Loucy (cell line): ENCODE results near the gene IL11RA.

Experiments used
- H2AFZ ChIP-seq: fragments of 200-600 bp; sonication (generic); 2 replicates; pipeline ENCODE4 v1.6.0; 2016; ENCODE audit warnings: antibody characterized with exemption, mild to moderate bottlenecking, low read length, moderate library complexity
- H3F3A ChIP-seq: fragments of 200-600 bp; 2 replicates; pipeline ENCODE4 v1.6.0; 2016; ENCODE audit warnings: antibody characterized with exemption, low read depth, mild to moderate bottlenecking
- H3K27me3 ChIP-seq: fragments of 200-600 bp; sonication (generic); 2 replicates; pipeline ENCODE4 v1.6.1; 2014; ENCODE audit warnings: low read length, mild to moderate bottlenecking; ENCODE audit not compliant: insufficient read depth, poor library complexity, severe bottlenecking
- H3K36me3 ChIP-seq: fragments of 200-600 bp; sonication (generic); 2 replicates; pipeline ENCODE4 v1.6.1; 2016; ENCODE audit warnings: low read length; ENCODE audit not compliant: insufficient read depth
- H3K4me1 ChIP-seq: fragments of 200-600 bp; sonication (generic); 2 replicates; pipeline ENCODE4 v1.5.1; 2014; ENCODE audit warnings: low read length, mild to moderate bottlenecking; ENCODE audit not compliant: insufficient read depth, poor library complexity, severe bottlenecking
- H3K4me2 ChIP-seq: fragments of 200-600 bp; sonication (generic); 2 replicates; pipeline ENCODE4 v1.6.0; 2014; ENCODE audit warnings: antibody characterized with exemption, low read length, low read depth, mild to moderate bottlenecking; ENCODE audit not compliant: poor library complexity, severe bottlenecking
- H3K4me3 ChIP-seq: fragments of 200-600 bp; sonication (generic); 2 replicates; pipeline ENCODE4 v1.5.1; 2014; ENCODE audit warnings: low read length, mild to moderate bottlenecking, mixed read lengths; ENCODE audit not compliant: poor library complexity, severe bottlenecking
- H3K79me2 ChIP-seq: fragments of 200-600 bp; sonication (generic); 2 replicates; pipeline ENCODE4 v1.6.1; 2014; ENCODE audit warnings: low read length; ENCODE audit not compliant: insufficient read depth
- H3K9ac ChIP-seq: fragments of 200-600 bp; sonication (generic); 2 replicates; pipeline ENCODE4 v1.6.0; 2014; ENCODE audit warnings: mild to moderate bottlenecking, low read depth, low read length, moderate library complexity; ENCODE audit not compliant: poor library complexity, severe bottlenecking
- H3K9me2 ChIP-seq: fragments of 200-600 bp; sonication (generic); replicated peaks from 2 replicates; pipeline ENCODE4 v1.6.1; 2016; ENCODE audit warnings: low read depth, low read length, mixed read lengths
- H3K9me3 ChIP-seq: fragments of 200-600 bp; sonication (generic); 2 replicates; pipeline ENCODE4 v1.6.1; 2014; ENCODE audit warnings: mild to moderate bottlenecking, antibody characterized with exemption, low read length, low read depth; ENCODE audit not compliant: insufficient read depth
- H4K20me1 ChIP-seq: fragments of 200-600 bp; sonication (generic); 2 replicates; pipeline ENCODE4 v1.6.0; 2014; ENCODE audit warnings: antibody characterized with exemption, low read length, mild to moderate bottlenecking; ENCODE audit not compliant: insufficient read depth, poor library complexity, severe bottlenecking
- CTCF ChIP-seq: fragments of 200-600 bp; sonication (generic); conservative IDR thresholded peaks from 2 replicates; pipeline ENCODE4 v1.5.1; 2014; ENCODE audit warnings: mild to moderate bottlenecking, antibody characterized with exemption, low read length
- EZH2phosphoT487 ChIP-seq: fragments of 200-600 bp; IDR thresholded peaks from 2 replicates; pipeline ENCODE4 v1.6.1; 2018; ENCODE audit warnings: antibody characterized with exemption, mild to moderate bottlenecking, moderate library complexity, borderline replicate concordance

Gene IL11RA

GRCh38 chr9:34651876-34652601 lies at the start of gene IL11RA:
TSS of gene IL11RA (plus strand) at chr9:34652185. CDS start at chr9:34655218, 3,033 bp downstream.
- Histone ChIP-seq H3K36me3 (peaks cover 10% of the 10 kb centered on the region; the same call in 1 of the 2 replicates), H3F3A (no peaks in the 10 kb centered on the region), H3K27me3 (no peaks in the 10 kb centered on the region), H3K9ac (no peak within 1 kb of the TSS), H4K20me1 (peaks cover 16% of the 10 kb centered on the region), H2AFZ (no peak within 1 kb of the TSS), H3K4me2 (no peak within 1 kb of the TSS), H3K4me3 (no peak within 1 kb of the TSS), H3K9me3 (no peaks in the 10 kb centered on the region), H3K9me2 (no peaks in the 10 kb centered on the region), H3K79me2 (peaks cover 24% of the 10 kb centered on the region), H3K4me1 (peaks cover 18% of the 10 kb centered on the region)
- TF ChIP-seq CTCF: no peak
- no peak for TF ChIP-seq EZH2phosphoT487

- Histone ChIP-seq H3K9me3 (no peaks in the 10 kb centered on the region), H2AFZ (no peak overlapping the region), H3K4me3 (no peak overlapping the region), H3K27me3 (no peaks in the 10 kb centered on the region), H3K9ac (no peak overlapping the region), H3F3A (no peaks in the 10 kb centered on the region), H3K4me1 (no peaks in the 10 kb centered on the region), H4K20me1 (no peaks in the 10 kb centered on the region), H3K36me3 (no peaks in the 10 kb centered on the region), H3K4me2 (no peak overlapping the region), H3K79me2 (no peaks in the 10 kb centered on the region), H3K9me2 (no peaks in the 10 kb centered on the region)
- TF ChIP-seq CTCF (peak; percentile 95), EZH2phosphoT487 (no peak)
These were observed 48.3 kb upstream of the IL11RA start for GRCh38 chr9:34603610-34604231.

- Histone ChIP-seq H3K9me3 (no peaks in the 10 kb centered on the region), H3K4me1 (peaks cover 10% of the 10 kb centered on the region), H3K27me3 (no peaks in the 10 kb centered on the region), H3K9ac (no peak overlapping the region), H3K36me3 (no peaks in the 10 kb centered on the region), H3K4me2 (no peak overlapping the region), H3K4me3 (no peak overlapping the region), H2AFZ (no peak overlapping the region), H4K20me1 (no peaks in the 10 kb centered on the region), H3K79me2 (peaks cover 13% of the 10 kb centered on the region), H3K9me2 (no peaks in the 10 kb centered on the region), H3F3A (no peaks in the 10 kb centered on the region)
- TF ChIP-seq EZH2phosphoT487: no peak
- TF ChIP-seq CTCF: no peak
These were observed 45.8 kb upstream of the IL11RA start for GRCh38 chr9:34606190-34606589.
